SK-N-SH treated with all-trans-retinoic acid at 6 μM for 48 hours (cell line): ENCODE data around the gene PTPRF.

ENCODE experiments used
- ARNTL ChIP-seq: fragments of 450-650 bp; formaldehyde crosslinking; IDR thresholded peaks from 2 replicates; pipeline ENCODE4 v1.5.0; 2020; ENCODE audit warnings: low read depth, mild to moderate bottlenecking, moderate library complexity, borderline replicate concordance
- CREB5 ChIP-seq: fragments of 250-450 bp; sonication (Bioruptor Pico); IDR thresholded peaks from 2 replicates; pipeline ENCODE4 v1.5.1; 2020; ENCODE audit warnings: low read depth, mild to moderate bottlenecking, moderate library complexity
- CSDC2 ChIP-seq: fragments of 250-450 bp; sonication (Bioruptor Pico); IDR thresholded peaks from 2 replicates; pipeline ENCODE4 v1.5.0; 2020; ENCODE audit warnings: mild to moderate bottlenecking, moderate library complexity
- ISL1 ChIP-seq: fragments of 250-450 bp; sonication (Bioruptor Pico); IDR thresholded peaks from 2 replicates; pipeline ENCODE4 v2.1.2; 2022; ENCODE audit warnings: mild to moderate bottlenecking, moderate library complexity
- PATZ1 ChIP-seq: fragments of 250-450 bp; sonication (Bioruptor Pico); IDR thresholded peaks from 2 replicates; pipeline ENCODE4 v1.8.0; 2020; ENCODE audit warnings: mild to moderate bottlenecking, moderate library complexity, borderline replicate concordance
- PPARA ChIP-seq: fragments of 250-450 bp; sonication (Bioruptor Pico); IDR thresholded peaks from 2 replicates; pipeline ENCODE4 v1.5.0; 2020; ENCODE audit warnings: mild to moderate bottlenecking, borderline replicate concordance
- RARB ChIP-seq: fragments of 250-450 bp; sonication (Bioruptor Pico); IDR thresholded peaks from 2 replicates; pipeline ENCODE4 v1.8.0; 2021; ENCODE audit warnings: mild to moderate bottlenecking, moderate library complexity
- SNAI2 ChIP-seq: fragments of 250-450 bp; sonication (Bioruptor Pico); IDR thresholded peaks from 2 replicates; pipeline ENCODE4 v1.5.0; 2020; ENCODE audit warnings: mild to moderate bottlenecking, moderate library complexity
- TCF4 ChIP-seq: fragments of 250-450 bp; sonication (Bioruptor Pico); IDR thresholded peaks from 2 replicates; pipeline ENCODE4 v1.8.0; 2021; ENCODE audit warnings: mild to moderate bottlenecking, moderate library complexity, borderline replicate concordance
- TSHZ2 ChIP-seq: fragments of 250-450 bp; sonication (Bioruptor Pico); IDR thresholded peaks from 2 replicates; pipeline ENCODE4 v1.5.0; 2020; ENCODE audit warnings: mild to moderate bottlenecking, moderate library complexity
- ZFP3 ChIP-seq: fragments of 250-450 bp; sonication (Bioruptor Pico); IDR thresholded peaks from 2 replicates; pipeline ENCODE4 v1.5.0; 2020; ENCODE audit warnings: mild to moderate bottlenecking, moderate library complexity
- ZFP30 ChIP-seq: fragments of 450-650 bp; formaldehyde crosslinking; IDR thresholded peaks from 2 replicates; pipeline ENCODE4 v1.5.0; 2022; ENCODE audit warnings: mild to moderate bottlenecking, moderate library complexity
- ZNF565 ChIP-seq: fragments of 450-650 bp; formaldehyde crosslinking; conservative IDR thresholded peaks from 2 replicates; pipeline ENCODE4 v1.5.0; 2020; ENCODE audit warnings: low read depth, mild to moderate bottlenecking, moderate library complexity
- ZNF8 ChIP-seq: fragments of 450-650 bp; formaldehyde crosslinking; IDR thresholded peaks from 2 replicates; pipeline ENCODE4 v1.5.0; 2020; ENCODE audit warnings: mild to moderate bottlenecking, moderate library complexity

- no peak for TF ChIP-seq ZFP30 (CRISPR knock-in tag)
- no peak for TF ChIP-seq TCF4 (CRISPR knock-in tag)
- TF ChIP-seq SNAI2 (CRISPR knock-in tag), result no peak
- TF ChIP-seq RARB, result no peak
- no peak for TF ChIP-seq PATZ1 (CRISPR knock-in tag)
- TF ChIP-seq ZNF565 (CRISPR knock-in tag), result no peak
- no peak for TF ChIP-seq ZNF8
- TF ChIP-seq TSHZ2 (CRISPR knock-in tag), result no peak
- no peak for TF ChIP-seq CREB5 (CRISPR knock-in tag)
- TF ChIP-seq ISL1 (CRISPR knock-in tag), result no peak
- no peak for TF ChIP-seq ZFP3 (CRISPR knock-in tag)
- no peak for TF ChIP-seq PPARA (CRISPR knock-in tag)
- TF ChIP-seq CSDC2 (CRISPR knock-in tag), result no peak
- TF ChIP-seq ARNTL (CRISPR knock-in tag), result no peak
These were observed 72.3 kb downstream of the PTPRF start for GRCh38 chr1:43602990-43603389.
